ENCODE results near the gene STAP2.

The STAP2 gene

DNA sequence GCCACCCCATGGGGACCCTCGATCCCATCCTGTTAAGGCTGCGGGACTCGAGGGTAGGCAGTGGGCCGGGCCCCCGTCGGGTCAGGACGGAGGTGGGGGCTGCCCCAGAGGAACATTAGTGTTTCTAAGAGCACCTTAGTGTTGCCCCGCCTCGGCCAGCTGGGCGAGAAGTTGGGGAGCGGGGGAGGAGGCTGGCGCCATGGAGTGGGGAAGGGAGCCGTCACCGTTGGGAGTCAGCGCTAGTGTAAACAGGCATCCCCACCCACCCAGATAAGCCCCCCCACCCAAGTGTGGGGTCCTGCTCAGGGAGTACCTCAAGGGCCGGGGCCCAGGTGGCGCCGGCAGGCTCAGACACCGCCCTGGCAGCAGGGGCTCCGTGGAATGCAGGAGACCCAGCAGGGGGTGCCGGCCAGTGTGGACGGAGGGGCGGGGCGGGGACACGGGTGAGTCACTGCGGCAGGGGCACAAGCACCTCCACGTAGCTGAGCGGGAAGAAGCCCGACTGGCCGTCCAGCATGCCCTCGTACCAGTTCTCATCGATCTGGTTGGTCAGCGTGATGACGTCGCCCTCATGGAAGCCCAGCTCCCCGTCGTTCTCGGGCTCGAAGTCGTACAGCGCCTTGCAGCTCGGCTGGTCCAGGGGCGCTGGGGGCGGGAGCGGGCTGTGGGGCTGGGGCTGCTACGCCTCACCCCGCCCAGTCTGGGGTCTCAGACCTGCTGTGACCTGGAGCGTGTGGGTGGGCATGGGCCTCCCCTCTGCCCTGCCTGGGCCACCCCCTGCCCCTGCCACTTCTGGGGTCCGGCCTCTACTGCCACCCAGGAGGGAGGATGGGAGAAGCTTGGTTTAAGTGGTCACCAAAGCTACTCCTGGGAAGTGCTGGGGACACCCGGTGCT is 22.8 kb upstream of the STAP2 start:
- no peak overlapping the region for H3K4me3 ChIP-seq (ENCODE audit: low read depth, low read length, poor library complexity, severe bottlenecking)
- H3K27ac ChIP-seq (ENCODE audit: low read depth, low read length, poor library complexity, severe bottlenecking): no peak overlapping the region
- H3K36me3 ChIP-seq (ENCODE audit: insufficient read depth, low read length): peaks cover 60% of the 10 kb centered on the region
- no peaks in the 10 kb centered on the region for H3K27me3 ChIP-seq (ENCODE audit: insufficient read depth, low read length)
- no peaks in the 10 kb centered on the region for H3K9me3 ChIP-seq (ENCODE audit: low read length)
- H3K4me2 ChIP-seq (ENCODE audit: low read length): no peak overlapping the region
- H4K20me1 ChIP-seq (ENCODE audit: insufficient read depth, low read length): no peaks in the 10 kb centered on the region
- H3K9me2 ChIP-seq (ENCODE audit: low read depth, low read length): no peaks in the 10 kb centered on the region
- H3K79me2 ChIP-seq (ENCODE audit: insufficient read depth, low read length): no peaks in the 10 kb centered on the region
- no peaks in the 10 kb centered on the region for H3F3A ChIP-seq (ENCODE audit: insufficient read depth, low read length)
- H2AFZ ChIP-seq (ENCODE audit: low read length): no peak overlapping the region
- H3K9ac ChIP-seq (ENCODE audit: low read length): no peak overlapping the region
- H3K4me1 ChIP-seq (ENCODE audit: insufficient read depth, low read length, severe bottlenecking): no peaks in the 10 kb centered on the region
- TF ChIP-seq EZH2 (IDR thresholded peaks at IDR 0.05; ENCODE audit: borderline replicate concordance, low read length): no peak
- TF ChIP-seq, protein P1, sequence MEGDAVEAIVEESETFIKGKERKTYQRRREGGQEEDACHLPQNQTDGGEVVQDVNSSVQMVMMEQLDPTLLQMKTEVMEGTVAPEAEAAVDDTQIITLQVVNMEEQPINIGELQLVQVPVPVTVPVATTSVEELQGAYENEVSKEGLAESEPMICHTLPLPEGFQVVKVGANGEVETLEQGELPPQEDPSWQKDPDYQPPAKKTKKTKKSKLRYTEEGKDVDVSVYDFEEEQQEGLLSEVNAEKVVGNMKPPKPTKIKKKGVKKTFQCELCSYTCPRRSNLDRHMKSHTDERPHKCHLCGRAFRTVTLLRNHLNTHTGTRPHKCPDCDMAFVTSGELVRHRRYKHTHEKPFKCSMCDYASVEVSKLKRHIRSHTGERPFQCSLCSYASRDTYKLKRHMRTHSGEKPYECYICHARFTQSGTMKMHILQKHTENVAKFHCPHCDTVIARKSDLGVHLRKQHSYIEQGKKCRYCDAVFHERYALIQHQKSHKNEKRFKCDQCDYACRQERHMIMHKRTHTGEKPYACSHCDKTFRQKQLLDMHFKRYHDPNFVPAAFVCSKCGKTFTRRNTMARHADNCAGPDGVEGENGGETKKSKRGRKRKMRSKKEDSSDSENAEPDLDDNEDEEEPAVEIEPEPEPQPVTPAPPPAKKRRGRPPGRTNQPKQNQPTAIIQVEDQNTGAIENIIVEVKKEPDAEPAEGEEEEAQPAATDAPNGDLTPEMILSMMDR (IDR thresholded peaks at IDR 0.05; ENCODE audit: low read length): no peak

DNA sequence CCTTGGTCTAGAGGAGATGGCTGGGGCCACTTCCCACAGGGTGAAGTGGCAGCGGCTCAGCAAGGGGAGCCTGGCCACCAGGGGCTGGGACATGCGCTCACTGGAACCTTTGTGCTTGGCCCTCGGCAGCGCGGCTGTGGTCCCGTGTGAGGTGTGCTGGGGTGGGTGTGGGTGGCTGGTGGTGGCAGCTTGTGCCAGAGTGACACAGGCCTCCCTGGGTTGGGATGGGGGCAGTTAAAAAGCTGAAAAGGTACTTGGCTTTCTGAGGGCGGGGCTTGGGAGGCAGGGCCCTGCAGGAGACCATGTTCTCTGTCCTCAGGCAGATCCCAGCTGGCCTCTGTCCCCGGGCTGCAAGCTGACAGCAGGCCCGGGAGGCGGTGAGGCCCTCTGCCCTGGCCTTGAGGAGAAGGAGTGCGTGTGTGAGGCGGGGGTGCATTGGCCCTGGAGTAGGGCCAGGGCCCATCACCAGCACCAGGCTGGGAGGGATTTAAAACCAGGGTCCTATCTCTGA is 22.1 kb upstream of the STAP2 start:
- Histone ChIP-seq H3K4me3 (ENCODE audit: low read depth, low read length, poor library complexity, severe bottlenecking) (no peak overlapping the region), H3K36me3 (ENCODE audit: insufficient read depth, low read length) (peaks cover 56% of the 10 kb centered on the region), H3F3A (ENCODE audit: insufficient read depth, low read length) (no peaks in the 10 kb centered on the region), H2AFZ (ENCODE audit: low read length) (no peak overlapping the region), H3K9me3 (ENCODE audit: low read length) (no peaks in the 10 kb centered on the region), H3K79me2 (ENCODE audit: insufficient read depth, low read length) (no peaks in the 10 kb centered on the region), H3K4me1 (ENCODE audit: insufficient read depth, low read length, severe bottlenecking) (no peaks in the 10 kb centered on the region), H3K4me2 (ENCODE audit: low read length) (no peak overlapping the region), H3K9me2 (ENCODE audit: low read depth, low read length) (no peaks in the 10 kb centered on the region), H3K9ac (ENCODE audit: low read length) (no peak overlapping the region), H4K20me1 (ENCODE audit: insufficient read depth, low read length) (no peaks in the 10 kb centered on the region), H3K27me3 (ENCODE audit: insufficient read depth, low read length) (no peaks in the 10 kb centered on the region), H3K27ac (ENCODE audit: low read depth, low read length, poor library complexity, severe bottlenecking) (no peak overlapping the region)
- TF ChIP-seq, protein P1 (IDR thresholded peaks at IDR 0.05; ENCODE audit: low read length): no peak
- no peak for TF ChIP-seq EZH2 (IDR thresholded peaks at IDR 0.05; ENCODE audit: borderline replicate concordance, low read length)

DNA sequence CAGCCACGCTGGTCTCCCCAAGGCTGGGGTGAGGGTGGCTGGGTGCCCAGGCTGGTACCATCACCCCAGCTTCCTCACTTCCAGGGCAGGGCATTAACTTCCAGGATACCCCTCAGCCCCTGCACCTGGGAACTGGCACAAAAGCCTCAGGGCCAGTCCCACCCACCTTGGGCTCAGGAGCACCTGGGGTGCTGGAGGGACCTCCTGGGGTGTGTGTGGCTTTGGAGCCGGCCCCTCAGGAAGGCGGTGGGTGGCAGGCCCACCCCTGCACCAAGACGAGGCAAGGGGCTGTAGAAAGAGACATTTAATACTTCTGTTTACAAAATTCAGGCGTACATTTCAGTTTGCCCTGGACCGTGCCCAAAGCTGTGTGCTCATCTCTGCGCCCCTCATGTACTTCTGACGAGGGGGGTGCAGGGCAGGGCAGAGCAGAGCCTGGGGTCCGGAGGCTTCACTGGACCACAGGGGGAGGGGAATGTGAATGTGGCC is 21.5 kb upstream of the STAP2 start:
- TF ChIP-seq, protein P1 (IDR thresholded peaks at IDR 0.05; ENCODE audit: low read length): no peak
- TF ChIP-seq EZH2 (IDR thresholded peaks at IDR 0.05; ENCODE audit: borderline replicate concordance, low read length): no peak
- H3K9ac ChIP-seq (ENCODE audit: low read length): no peak overlapping the region
- no peaks in the 10 kb centered on the region for H3K9me3 ChIP-seq (ENCODE audit: low read length)
- peaks cover 51% of the 10 kb centered on the region for H3K36me3 ChIP-seq (ENCODE audit: insufficient read depth, low read length)
- no peaks in the 10 kb centered on the region for H3K27me3 ChIP-seq (ENCODE audit: insufficient read depth, low read length)
- H3K4me3 ChIP-seq (ENCODE audit: low read depth, low read length, poor library complexity, severe bottlenecking): no peak overlapping the region
- no peak overlapping the region for H3K4me2 ChIP-seq (ENCODE audit: low read length)
- no peaks in the 10 kb centered on the region for H4K20me1 ChIP-seq (ENCODE audit: insufficient read depth, low read length)
- no peak overlapping the region for H2AFZ ChIP-seq (ENCODE audit: low read length)
- no peak overlapping the region for H3K27ac ChIP-seq (ENCODE audit: low read depth, low read length, poor library complexity, severe bottlenecking)
- H3K79me2 ChIP-seq (ENCODE audit: insufficient read depth, low read length): no peaks in the 10 kb centered on the region
- H3F3A ChIP-seq (ENCODE audit: insufficient read depth, low read length): no peaks in the 10 kb centered on the region
- no peaks in the 10 kb centered on the region for H3K9me2 ChIP-seq (ENCODE audit: low read depth, low read length)
- no peaks in the 10 kb centered on the region for H3K4me1 ChIP-seq (ENCODE audit: insufficient read depth, low read length, severe bottlenecking)
